ENCODE measurements around the gene UHRF1. TPM values are rescaled to one million over a fixed set of nuclear protein-coding genes. Genes with fewer than 3 reads are reported as not detected.
A peak's percentile ranks its signal among the peaks of the same experiment; 100 is the strongest.

UHRF1 gene
- total and polyA plus RNA-seq, 2 of the 13 experiments (the other 11 are each of a cell fraction or from before 2014, with no cell fraction given): 6.8 to 78.4 TPM

- TF ChIP-seq ZNF280D (CRISPR knock-in tag; IDR thresholded peaks at IDR 0.05): no peak
- TF ChIP-seq AHR (CRISPR knock-in tag; IDR thresholded peaks at IDR 0.05): no peak
- no peak for TF ChIP-seq ZSCAN21 (CRISPR knock-in tag; IDR thresholded peaks at IDR 0.05; ENCODE audit: borderline replicate concordance)
- peak; percentile 68; the same call in 1 of the 2 replicates for TF ChIP-seq MEIS1 (CRISPR knock-in tag; IDR thresholded peaks at IDR 0.05; ENCODE audit: borderline replicate concordance)
- TF ChIP-seq SNAI1 (CRISPR knock-in tag; IDR thresholded peaks at IDR 0.05; ENCODE audit: borderline replicate concordance): no peak; the same call in 1 of the 2 replicates
- no peak for TF ChIP-seq SNRNP70 (IDR thresholded peaks at IDR 0.05; ENCODE audit: low read depth, low read length)
- TF ChIP-seq ZNF737 (CRISPR knock-in tag; IDR thresholded peaks at IDR 0.05; ENCODE audit: borderline replicate concordance): no peak
- no peak for TF ChIP-seq ZUFSP (CRISPR knock-in tag; IDR thresholded peaks at IDR 0.05; ENCODE audit: borderline replicate concordance)
- TF ChIP-seq TERF1 (CRISPR knock-in tag; IDR thresholded peaks at IDR 0.05): no peak; the same call in 1 of the 2 replicates
- TF ChIP-seq ZNF350 (CRISPR knock-in tag; IDR thresholded peaks at IDR 0.05; ENCODE audit: borderline replicate concordance, low read depth): no peak
- no peak for TF ChIP-seq BRD4 (CRISPR knock-in tag; IDR thresholded peaks at IDR 0.05)
- no peak for TF ChIP-seq ZNF337 (CRISPR knock-in tag; IDR thresholded peaks at IDR 0.05; ENCODE audit: borderline replicate concordance, low read depth)
- TF ChIP-seq ZNF687 (CRISPR knock-in tag; IDR thresholded peaks at IDR 0.05): peak; percentile 75
- no peak for TF ChIP-seq RFX1 (IDR thresholded peaks at IDR 0.05)
- TF ChIP-seq ZNF431 (CRISPR knock-in tag; IDR thresholded peaks at IDR 0.05; ENCODE audit: borderline replicate concordance, low read depth): peak; percentile 60; the same call in 1 of the 2 replicates
Observed at GRCh38 chr19:4909156-4909896, at the start of gene UHRF1 (continued).
